ENCODE results near the gene VIL1. TPM values are rescaled to one million over a fixed set of nuclear protein-coding genes. Genes with fewer than 3 reads are reported as not detected.

VIL1 gene
- total and polyA plus RNA-seq, 9 of the 15 experiments (the other 6 are each of a cell fraction or from before 2014, with no cell fraction given) = 0.51 to 2.7 (median 1.2) TPM

DNA sequence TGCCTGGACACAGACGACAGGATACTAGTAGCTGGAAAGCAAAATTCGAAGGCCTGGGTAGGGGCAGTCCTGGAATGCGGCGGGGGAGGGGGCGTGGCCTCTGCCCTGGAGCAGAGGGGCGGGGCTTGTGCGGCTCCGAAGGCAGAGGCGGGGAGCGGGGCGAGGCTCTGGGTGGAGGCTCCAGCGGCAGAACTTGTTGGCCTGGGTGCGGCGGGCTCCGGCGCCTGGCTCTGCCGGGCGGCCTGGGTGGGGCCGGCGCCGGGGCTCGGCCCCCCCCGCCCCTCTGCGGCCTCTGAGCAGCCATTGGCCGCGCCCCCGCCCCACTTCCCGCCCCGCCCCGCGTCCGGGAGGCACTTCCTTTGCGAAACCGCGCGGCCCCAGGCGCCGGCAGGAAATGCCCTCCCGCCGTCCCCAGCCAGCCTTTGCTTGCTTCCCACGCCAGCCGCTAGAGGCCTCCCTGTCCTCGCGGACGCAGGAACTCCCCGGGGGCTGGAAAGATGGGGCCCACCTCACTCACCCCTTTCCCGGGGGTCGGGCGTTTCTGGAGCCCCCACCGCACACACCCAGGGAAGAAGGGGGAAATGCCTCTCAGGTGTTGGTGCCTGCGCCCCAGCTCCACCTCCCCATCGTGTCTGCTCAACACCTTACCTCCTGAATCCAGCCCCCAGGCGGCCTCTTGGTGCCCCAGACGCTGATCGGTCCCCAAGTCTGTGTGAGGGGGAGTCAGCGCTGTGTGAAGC, 12.5 kb upstream of the VIL1 start (continued):
- TF ChIP-seq, protein P1, sequence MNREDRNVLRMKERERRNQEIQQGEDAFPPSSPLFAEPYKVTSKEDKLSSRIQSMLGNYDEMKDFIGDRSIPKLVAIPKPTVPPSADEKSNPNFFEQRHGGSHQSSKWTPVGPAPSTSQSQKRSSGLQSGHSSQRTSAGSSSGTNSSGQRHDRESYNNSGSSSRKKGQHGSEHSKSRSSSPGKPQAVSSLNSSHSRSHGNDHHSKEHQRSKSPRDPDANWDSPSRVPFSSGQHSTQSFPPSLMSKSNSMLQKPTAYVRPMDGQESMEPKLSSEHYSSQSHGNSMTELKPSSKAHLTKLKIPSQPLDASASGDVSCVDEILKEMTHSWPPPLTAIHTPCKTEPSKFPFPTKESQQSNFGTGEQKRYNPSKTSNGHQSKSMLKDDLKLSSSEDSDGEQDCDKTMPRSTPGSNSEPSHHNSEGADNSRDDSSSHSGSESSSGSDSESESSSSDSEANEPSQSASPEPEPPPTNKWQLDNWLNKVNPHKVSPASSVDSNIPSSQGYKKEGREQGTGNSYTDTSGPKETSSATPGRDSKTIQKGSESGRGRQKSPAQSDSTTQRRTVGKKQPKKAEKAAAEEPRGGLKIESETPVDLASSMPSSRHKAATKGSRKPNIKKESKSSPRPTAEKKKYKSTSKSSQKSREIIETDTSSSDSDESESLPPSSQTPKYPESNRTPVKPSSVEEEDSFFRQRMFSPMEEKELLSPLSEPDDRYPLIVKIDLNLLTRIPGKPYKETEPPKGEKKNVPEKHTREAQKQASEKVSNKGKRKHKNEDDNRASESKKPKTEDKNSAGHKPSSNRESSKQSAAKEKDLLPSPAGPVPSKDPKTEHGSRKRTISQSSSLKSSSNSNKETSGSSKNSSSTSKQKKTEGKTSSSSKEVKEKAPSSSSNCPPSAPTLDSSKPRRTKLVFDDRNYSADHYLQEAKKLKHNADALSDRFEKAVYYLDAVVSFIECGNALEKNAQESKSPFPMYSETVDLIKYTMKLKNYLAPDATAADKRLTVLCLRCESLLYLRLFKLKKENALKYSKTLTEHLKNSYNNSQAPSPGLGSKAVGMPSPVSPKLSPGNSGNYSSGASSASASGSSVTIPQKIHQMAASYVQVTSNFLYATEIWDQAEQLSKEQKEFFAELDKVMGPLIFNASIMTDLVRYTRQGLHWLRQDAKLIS (CRISPR knock-in tag; IDR thresholded peaks at IDR 0.05) = peak; percentile 40
- peak; percentile 69; the same call in 1 of the 2 replicates for TF ChIP-seq RFX7 (CRISPR knock-in tag; IDR thresholded peaks at IDR 0.05)
- no peak for TF ChIP-seq MAFF (IDR thresholded peaks at IDR 0.05; ENCODE audit: low read length)
- TF ChIP-seq ZNF717 (CRISPR knock-in tag; IDR thresholded peaks at IDR 0.05) = 0 out of 2 replicates have a peak, but pooled peaks have one; percentile 70
- TF ChIP-seq SMAD4 (CRISPR knock-in tag; conservative IDR thresholded peaks at IDR 0.05) = peak; percentile 77
- TF ChIP-seq SIN3B (IDR thresholded peaks at IDR 0.05; ENCODE audit: low read depth) = 0 out of 2 replicates have a peak, but pooled peaks have one; percentile 29
- TF ChIP-seq, protein P2, sequence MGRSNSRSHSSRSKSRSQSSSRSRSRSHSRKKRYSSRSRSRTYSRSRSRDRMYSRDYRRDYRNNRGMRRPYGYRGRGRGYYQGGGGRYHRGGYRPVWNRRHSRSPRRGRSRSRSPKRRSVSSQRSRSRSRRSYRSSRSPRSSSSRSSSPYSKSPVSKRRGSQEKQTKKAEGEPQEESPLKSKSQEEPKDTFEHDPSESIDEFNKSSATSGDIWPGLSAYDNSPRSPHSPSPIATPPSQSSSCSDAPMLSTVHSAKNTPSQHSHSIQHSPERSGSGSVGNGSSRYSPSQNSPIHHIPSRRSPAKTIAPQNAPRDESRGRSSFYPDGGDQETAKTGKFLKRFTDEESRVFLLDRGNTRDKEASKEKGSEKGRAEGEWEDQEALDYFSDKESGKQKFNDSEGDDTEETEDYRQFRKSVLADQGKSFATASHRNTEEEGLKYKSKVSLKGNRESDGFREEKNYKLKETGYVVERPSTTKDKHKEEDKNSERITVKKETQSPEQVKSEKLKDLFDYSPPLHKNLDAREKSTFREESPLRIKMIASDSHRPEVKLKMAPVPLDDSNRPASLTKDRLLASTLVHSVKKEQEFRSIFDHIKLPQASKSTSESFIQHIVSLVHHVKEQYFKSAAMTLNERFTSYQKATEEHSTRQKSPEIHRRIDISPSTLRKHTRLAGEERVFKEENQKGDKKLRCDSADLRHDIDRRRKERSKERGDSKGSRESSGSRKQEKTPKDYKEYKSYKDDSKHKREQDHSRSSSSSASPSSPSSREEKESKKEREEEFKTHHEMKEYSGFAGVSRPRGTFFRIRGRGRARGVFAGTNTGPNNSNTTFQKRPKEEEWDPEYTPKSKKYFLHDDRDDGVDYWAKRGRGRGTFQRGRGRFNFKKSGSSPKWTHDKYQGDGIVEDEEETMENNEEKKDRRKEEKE (IDR thresholded peaks at IDR 0.05; ENCODE audit: borderline replicate concordance in 1 of 2, control insufficient read depth in 1 of 2, low read depth in 2 of 2, low read length in 1 of 2) = 0 out of 4 replicates have a peak, but pooled peaks of 1 of the 2 experiments have one; percentile 69

Data from K562 (cell line).